Left lung (tissue), 10 donors: ENCODE results near the gene CDC42BPA. TPM values are rescaled to one million over a fixed set of nuclear protein-coding genes. Genes with fewer than 3 reads are reported as not detected.
A peak's percentile ranks its signal among the peaks of the same experiment; 100 is the strongest.

ENCODE experiments used
- ATAC-seq: fragments of 200-7000 bp; cut with Tn5 transposase; one replicate; pipeline ENCODE4 v1.9.1; 2020; ENCODE audit warnings: moderate library complexity
- DNase-seq, 4 donors: peaks; one replicate each; pipeline ENCODE4 v3.0.0-alpha.2; 2013 to 2020
- H3K27ac ChIP-seq, 2 donors: fragments of 200-600 bp; sonication (generic) in 1 of 2; one replicate each; pipeline versions ENCODE4 v1.5.0 to v1.8.0; 2020 to 2021
- H3K27me3 ChIP-seq, 2 donors: fragments of 200-600 bp; sonication (generic) in 1 of 2; one replicate each; pipeline versions ENCODE4 v1.5.0 to v1.8.0; 2020 to 2021
- H3K36me3 ChIP-seq, 2 donors: fragments of 200-600 bp; sonication (generic) in 1 of 2; one replicate each; pipeline versions ENCODE4 v1.5.0 to v1.8.0; 2020 to 2021
- H3K4me1 ChIP-seq, 2 donors: fragments of 200-600 bp; one replicate each; pipeline ENCODE4 v1.8.0; 2021
- H3K4me3 ChIP-seq, 2 donors: fragments of 200-600 bp; sonication (generic) in 1 of 2; one replicate each; pipeline versions ENCODE4 v1.5.0 to v1.8.0; 2020 to 2021; ENCODE audit warnings: mild to moderate bottlenecking in 1 of 2
- H3K9me3 ChIP-seq, 2 donors: fragments of 200-600 bp; sonication (generic) in 1 of 2; one replicate each; pipeline versions ENCODE4 v1.5.0 to v1.8.0; 2020 to 2021
- CTCF ChIP-seq, 2 donors: fragments of 200-600 bp; sonication (generic) in 1 of 2; IDR thresholded peaks; one replicate each; pipeline versions ENCODE4 v1.5.0 to v1.8.0; 2021; ENCODE audit warnings: antibody characterized with exemption in 2 of 2
- intact Hi-C, 2 donors: fragments of 100-400 bp; cut with DNase I; formaldehyde crosslinking; loops; one replicate each; pipeline versions ENCODE4 v1.11.2 to v1.14.2; 2022
- polyA plus RNA-seq, 6 donors: library from polyadenylated mRNA; unstranded; fragments of 120-200 nt; gene quantifications; one replicate each; pipeline ENCODE4 v1.2.1, GENCODE V29; 2013; ENCODE audit not compliant: insufficient read length in 6 of 6
- total RNA-seq, 2 donors: library from RNA; stranded (reverse); fragmentation: NEBNext Ultra II Directional; extraction: Animal tissue kit (Norgen Biotek cat#: 25700); gene quantifications; one replicate each; pipeline ENCODE4 v1.2.1, GENCODE V29; 2021
- donor health status: DM: no; HTN: yes; CAD: no.
- donor health status: DM: no; HTN: no; CAD: no.

The CDC42BPA gene
- total and polyA plus RNA-seq, 8 donors = 35.8 to 49.0 (median 43.4) TPM

- Histone ChIP-seq H3K27ac (no peak overlapping the region), H3K27me3 (peaks cover 0 to 19% of the 10 kb centered on the region in 2 donors), H3K36me3 (no peaks in the 10 kb centered on the region), H3K9me3 (no peaks in the 10 kb centered on the region), H3K4me1 (no peaks in the 10 kb centered on the region), H3K4me3 (no peak overlapping the region)
- intact Hi-C loops = no loop called here
- no peak for DNase-seq
- ATAC-seq = no peak
- no peak for TF ChIP-seq CTCF (IDR thresholded peaks at IDR 0.05)
Observed at GRCh38 chr1:227323171-227323966, 5.1 kb upstream of the CDC42BPA start.

- intact Hi-C loops = no loop called here
- Histone ChIP-seq H3K4me1 (no peaks in the 10 kb centered on the region), H3K9me3 (no peaks in the 10 kb centered on the region), H3K27me3 (peaks cover 0 to 29% of the 10 kb centered on the region in 2 donors), H3K27ac (no peak overlapping the region), H3K4me3 (no peak overlapping the region), H3K36me3 (no peaks in the 10 kb centered on the region)
- DNase-seq = no peak
- TF ChIP-seq CTCF (IDR thresholded peaks at IDR 0.05) = no peak
- ATAC-seq = no peak
Observed at GRCh38 chr1:227322376-227322775, 4.1 kb upstream of the CDC42BPA start.

- Histone ChIP-seq H3K9me3 (no peaks in the 10 kb centered on the region), H3K36me3 (no peaks in the 10 kb centered on the region), H3K4me3 (no peak overlapping the region), H3K27ac (no peak overlapping the region), H3K4me1 (no peaks in the 10 kb centered on the region), H3K27me3 (peaks cover 0 to 34% of the 10 kb centered on the region in 2 donors)
- intact Hi-C loops = no loop called here
- DNase-seq (no peak), ATAC-seq (no peak)
- no peak for TF ChIP-seq CTCF (IDR thresholded peaks at IDR 0.05)
Observed at GRCh38 chr1:227321035-227321434, 2.7 kb upstream of the CDC42BPA start.

GRCh38 chr1:227320476-227320875 is 2.2 kb upstream of the CDC42BPA start:
- Histone ChIP-seq H3K27ac (no peak overlapping the region), H3K4me3 (no peak overlapping the region), H3K4me1 (no peaks in the 10 kb centered on the region), H3K36me3 (no peaks in the 10 kb centered on the region), H3K9me3 (no peaks in the 10 kb centered on the region), H3K27me3 (peaks cover 0 to 34% of the 10 kb centered on the region in 2 donors)
- peak; percentile 6 for ATAC-seq
- TF ChIP-seq CTCF (IDR thresholded peaks at IDR 0.05) = no peak
- intact Hi-C loops = no loop called here
- DNase-seq = peak in 1 of 4 donors; percentile 56

- peak; percentile 49 for ATAC-seq
- intact Hi-C loops = no loop called here
Observed at GRCh38 chr1:227318853-227319607, 738 bp upstream of the CDC42BPA start.

More at GRCh38 chr1:227318853-227319607, 738 bp upstream of the CDC42BPA start:
- peak overlapping the region; percentile 87 to 97 for H3K27ac ChIP-seq
- peaks cover 0 to 34% of the 10 kb centered on the region in 2 donors for H3K27me3 ChIP-seq
- no peak for TF ChIP-seq CTCF (IDR thresholded peaks at IDR 0.05)
- no peaks in the 10 kb centered on the region for H3K36me3 ChIP-seq
- H3K4me3 ChIP-seq = peak overlapping the region; percentile 59 to 71
- DNase-seq = peak in 3 of 4 donors; percentile 54 to 68 (median 57)
- H3K4me1 ChIP-seq = peaks cover 0 to 5% of the 10 kb centered on the region in 2 donors
- no peaks in the 10 kb centered on the region for H3K9me3 ChIP-seq
